Activated gamma-delta T cell treated with Interleukin-2 at 50 U/mL for 16 hours (primary cell): ENCODE data around the gene AP1S1.
A peak's percentile ranks its signal among the peaks of the same experiment; 100 is the strongest.
"Not testable (repeated sequence)": the region's sequence is repeated elsewhere in the genome, so short reads cannot be mapped to it uniquely, and the experiment has no call there.

Experiments used
- DNase-seq: peaks from one replicate; pipeline ENCODE4 v3.0.0-alpha.2; 2020

AP1S1 gene

GRCh38 chr7:101153969-101154692 is at the start of gene AP1S1:
AP1S1 (plus strand) TSS chr7:101154476; CDS start chr7:101154515, 39 bp downstream.
- peak; percentile 80 for DNase-seq

GRCh38 chr7:101104799-101105198 is 49.5 kb upstream of the AP1S1 start:
- DNase-seq = no peak

GRCh38 chr7:101105248-101105647 is 49.0 kb upstream of the AP1S1 start:
- not testable (repeated sequence) for DNase-seq

- no peak for DNase-seq
These were observed 47.9 kb upstream of the AP1S1 start for GRCh38 chr7:101106386-101106785.

GRCh38 chr7:101108330-101108857 is 45.9 kb upstream of the AP1S1 start:
- no peak for DNase-seq

DNA sequence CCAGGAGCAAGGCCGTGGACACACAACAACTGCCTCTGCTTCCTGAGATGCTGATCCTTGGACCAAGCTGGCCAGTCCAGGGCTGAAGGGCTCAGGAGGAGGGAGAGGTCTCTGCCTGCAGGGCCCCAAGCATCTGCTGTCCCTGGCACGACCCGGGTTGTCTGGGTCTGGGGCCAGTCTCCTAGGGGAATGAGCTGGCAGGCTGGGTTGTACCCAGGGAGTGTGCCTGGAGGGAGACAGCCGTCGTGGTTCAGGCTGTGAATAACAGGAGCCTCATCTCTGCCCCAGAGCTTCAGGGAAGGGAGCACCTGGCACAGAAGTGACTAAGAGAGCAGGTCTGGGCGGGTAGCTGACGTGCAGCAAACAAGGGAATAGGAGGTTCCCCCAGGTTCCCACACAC is 45.3 kb upstream of the AP1S1 start:
- DNase-seq = no peak

DNA sequence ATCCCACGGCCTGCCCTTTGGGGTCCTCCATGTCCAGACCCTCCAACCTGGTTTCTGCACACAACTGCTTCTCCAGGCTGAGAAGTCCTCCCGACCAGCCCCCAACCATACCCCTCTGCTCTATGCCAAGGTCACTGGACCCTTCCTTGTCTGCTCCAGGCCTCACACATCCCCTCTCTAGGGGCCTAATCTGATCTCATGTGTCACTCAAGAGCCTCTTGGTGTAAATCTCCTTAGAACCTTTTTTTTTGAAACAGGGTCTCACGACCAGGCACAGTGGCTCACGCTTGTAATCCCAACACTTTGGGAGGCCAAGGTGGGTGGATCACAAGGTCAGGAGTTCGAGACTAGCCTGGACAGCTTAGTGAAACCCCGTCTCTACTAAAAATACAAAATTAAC is 44.9 kb upstream of the AP1S1 start:
- no peak for DNase-seq

GRCh38 chr7:101111261-101111660 is 43.0 kb upstream of the AP1S1 start:
- no peak for DNase-seq

DNA sequence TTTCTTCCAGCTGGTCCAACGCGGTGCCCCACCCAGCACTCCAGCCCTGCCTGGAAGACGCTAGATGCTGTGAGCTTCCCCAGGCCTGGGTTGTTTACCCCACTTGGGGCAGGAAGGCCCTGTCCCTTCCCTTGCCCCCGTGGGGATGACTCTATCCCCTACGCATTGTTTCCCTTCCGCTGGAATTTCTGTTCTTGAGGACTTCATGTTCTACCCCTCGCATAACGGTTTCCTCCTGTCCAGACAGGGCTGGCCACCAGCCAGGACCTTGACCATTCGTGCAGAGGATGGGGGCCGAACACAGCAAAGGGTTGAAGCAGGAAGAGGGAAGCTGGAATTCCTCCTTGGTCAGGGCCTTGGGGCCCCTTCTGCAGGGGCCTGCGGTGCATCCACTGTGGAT is 42.0 kb upstream of the AP1S1 start:
- no peak for DNase-seq

DNA sequence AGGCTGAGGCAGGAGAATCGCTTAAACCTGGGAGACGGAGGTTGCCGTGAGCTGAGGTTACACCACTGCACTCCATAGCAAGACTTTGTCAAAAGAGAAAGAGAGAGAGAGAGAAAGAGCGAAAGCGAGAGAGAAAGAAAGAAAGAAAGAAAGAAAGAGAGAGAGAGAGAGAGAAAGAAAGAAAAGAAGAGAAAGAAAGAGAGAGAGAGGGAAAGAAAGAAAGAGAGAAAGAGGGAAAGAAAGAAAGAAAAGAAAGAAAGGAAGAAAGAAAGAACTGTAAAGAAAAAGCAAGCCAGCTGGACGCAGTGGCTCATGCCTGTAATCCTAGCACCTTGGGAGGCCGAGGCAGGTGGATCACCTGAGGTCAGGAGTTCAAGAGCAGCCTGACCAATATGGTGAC is 41.1 kb upstream of the AP1S1 start:
- DNase-seq = not testable (repeated sequence)

- no peak for DNase-seq
These were observed 40.4 kb upstream of the AP1S1 start for GRCh38 chr7:101113836-101114235.

GRCh38 chr7:101114492-101114891 is 39.8 kb upstream of the AP1S1 start:
- no peak for DNase-seq

DNA sequence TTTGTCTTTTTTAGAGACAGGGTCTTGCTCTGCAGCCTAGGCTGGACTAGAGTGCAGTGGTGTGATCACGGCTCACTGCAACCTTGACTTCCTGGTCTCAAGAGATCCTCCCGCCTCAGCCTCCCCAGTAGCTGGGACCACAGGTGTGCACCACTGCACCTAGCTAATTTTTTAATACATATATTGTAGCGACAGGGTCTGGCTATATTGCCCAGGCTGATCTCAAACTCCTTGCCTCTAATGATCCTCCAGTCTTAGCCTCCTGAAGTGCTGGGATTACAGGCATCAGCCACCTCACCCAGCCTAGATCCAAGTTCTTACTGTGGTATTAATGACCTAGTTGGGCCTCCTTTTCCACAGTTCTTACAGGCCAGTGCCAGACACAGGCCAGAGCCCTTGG is 39.1 kb upstream of the AP1S1 start:
- no peak for DNase-seq

GRCh38 chr7:101116898-101117297 is 37.4 kb upstream of the AP1S1 start:
- DNase-seq = no peak

DNA sequence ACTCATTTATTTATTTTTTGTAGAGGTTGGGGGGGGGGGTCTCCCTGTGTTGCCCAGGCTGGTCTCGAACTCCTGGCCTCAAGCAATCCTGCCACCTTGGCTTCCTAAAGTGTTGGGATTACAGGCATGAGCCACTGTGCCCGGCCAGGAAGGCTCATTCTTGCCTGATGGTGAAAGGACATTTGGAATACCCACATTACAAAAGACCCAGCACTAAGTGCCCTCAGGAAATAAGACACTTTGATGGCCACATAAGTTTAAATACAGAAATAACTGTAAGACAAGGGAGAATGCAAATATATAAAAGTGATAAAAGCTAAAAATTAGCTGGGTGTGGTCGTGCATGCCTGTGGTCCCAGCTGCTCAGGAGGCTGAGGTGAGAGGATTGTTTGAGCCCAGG is 35.4 kb upstream of the AP1S1 start:
- DNase-seq = no peak

- no peak for DNase-seq
These were observed 34.4 kb upstream of the AP1S1 start for GRCh38 chr7:101119876-101120275.

- DNase-seq = no peak
These were observed 34.0 kb upstream of the AP1S1 start for GRCh38 chr7:101120315-101120714.

- not testable (repeated sequence) for DNase-seq
These were observed 32.7 kb upstream of the AP1S1 start for GRCh38 chr7:101121631-101121990.

GRCh38 chr7:101121991-101122932 is 32.0 kb upstream of the AP1S1 start:
- DNase-seq = no peak

DNA sequence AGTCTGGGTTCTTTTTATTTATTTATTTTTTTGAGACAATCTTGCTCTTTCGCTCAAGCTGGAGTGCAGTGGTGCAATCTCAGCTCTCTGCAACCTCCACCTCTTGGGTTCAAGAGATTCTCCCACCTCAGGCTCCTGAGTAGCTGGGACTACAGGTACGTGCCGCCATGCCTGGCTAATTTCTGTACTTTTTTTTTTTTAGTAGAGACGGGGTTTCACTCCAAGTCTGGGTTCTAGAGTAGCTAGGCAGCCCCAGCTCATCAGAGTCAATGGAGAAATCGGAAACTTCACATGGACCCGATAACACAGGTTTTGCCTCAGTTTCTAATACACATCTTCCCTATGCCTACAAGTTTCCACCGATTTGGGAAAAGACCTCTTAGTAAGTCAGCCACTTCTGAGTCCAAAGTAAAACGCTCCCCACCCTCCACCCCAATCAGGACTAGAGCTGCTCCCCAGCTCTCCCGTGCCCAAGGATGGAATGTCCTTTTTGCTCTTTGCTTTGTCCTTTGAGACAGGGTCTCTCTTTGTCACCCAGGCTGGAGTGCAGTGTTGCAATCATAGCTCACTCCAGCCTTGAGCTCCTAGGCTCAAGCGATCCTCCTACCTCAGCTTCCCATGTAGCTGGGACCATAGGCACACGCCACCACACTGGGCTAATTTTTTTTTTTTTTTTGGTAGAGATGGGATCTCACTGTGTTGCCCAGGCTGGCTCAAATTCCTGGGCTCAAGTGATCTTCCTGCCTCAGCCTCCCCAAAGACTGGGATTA is 31.2 kb upstream of the AP1S1 start:
- no peak for DNase-seq

- no peak for DNase-seq
These were observed 30.6 kb upstream of the AP1S1 start for GRCh38 chr7:101123703-101124068.

DNA sequence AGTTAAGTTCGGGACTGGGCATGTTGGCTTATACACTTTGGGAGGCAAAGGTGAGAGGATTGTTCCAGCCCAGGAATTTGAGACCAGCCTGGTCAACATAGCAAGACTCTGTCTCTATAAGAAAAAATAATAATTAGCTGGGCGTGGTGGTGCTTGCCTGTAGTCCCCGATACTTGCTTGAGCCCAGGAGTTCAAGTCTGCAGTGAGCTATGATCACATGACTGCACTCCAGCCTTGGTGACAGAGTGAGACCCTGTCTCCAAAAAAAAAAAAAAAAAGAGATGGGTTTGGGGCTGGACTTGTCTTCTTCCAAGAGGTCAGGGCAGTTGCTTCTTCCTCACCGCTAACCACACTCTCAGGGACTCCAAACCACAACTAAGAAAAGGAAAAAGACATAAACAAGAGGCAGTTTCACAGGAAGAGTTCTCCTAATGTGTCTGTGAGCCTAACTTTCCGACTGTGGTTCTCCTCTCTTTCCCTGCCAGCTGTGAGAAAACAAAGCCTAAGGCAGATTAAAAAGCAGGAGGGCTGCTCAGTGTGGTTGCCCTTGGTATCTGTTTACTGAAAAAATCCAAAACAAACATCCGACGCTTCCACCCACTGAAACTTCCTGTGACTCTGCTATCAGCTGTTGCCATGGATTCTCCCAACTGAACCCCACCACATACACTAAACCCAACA is 29.8 kb upstream of the AP1S1 start:
- no peak for DNase-seq
